ENCODE measurements around the gene DYNC1LI1. TPM values are rescaled to one million over a fixed set of nuclear protein-coding genes. Genes with fewer than 3 reads are reported as not detected.

Gene DYNC1LI1
- total RNA-seq, 3 donors from 2014 or later = 16.7 to 26.5 (median 19.9) TPM

DNA sequence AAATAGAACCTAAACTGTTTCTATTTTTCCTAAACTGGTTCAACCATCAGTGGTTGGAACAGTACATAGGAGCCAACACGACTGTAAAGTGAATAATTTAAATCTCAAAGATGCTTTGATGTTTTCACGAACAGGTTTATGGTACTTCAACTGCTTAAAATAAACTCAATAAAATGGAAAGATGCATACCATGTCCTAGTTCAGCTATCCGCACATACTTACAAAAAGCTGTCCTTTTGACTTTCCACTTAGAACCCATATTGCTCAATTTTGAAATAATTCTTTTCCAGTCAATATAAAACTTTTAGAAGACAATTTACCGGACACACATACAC is 68.9 kb downstream of the DYNC1LI1 start:
- Histone ChIP-seq H3K9me3 (no peaks in the 10 kb centered on the region), H3K4me1 (ENCODE audit: low read depth) (peaks cover 8% of the 10 kb centered on the region), H3K4me3 (peak overlapping the region; percentile 97), H3K36me3 (ENCODE audit: low read depth) (no peaks in the 10 kb centered on the region)
- no peak for DNase-seq
- ATAC-seq = no peak
- TF ChIP-seq, protein P1, sequence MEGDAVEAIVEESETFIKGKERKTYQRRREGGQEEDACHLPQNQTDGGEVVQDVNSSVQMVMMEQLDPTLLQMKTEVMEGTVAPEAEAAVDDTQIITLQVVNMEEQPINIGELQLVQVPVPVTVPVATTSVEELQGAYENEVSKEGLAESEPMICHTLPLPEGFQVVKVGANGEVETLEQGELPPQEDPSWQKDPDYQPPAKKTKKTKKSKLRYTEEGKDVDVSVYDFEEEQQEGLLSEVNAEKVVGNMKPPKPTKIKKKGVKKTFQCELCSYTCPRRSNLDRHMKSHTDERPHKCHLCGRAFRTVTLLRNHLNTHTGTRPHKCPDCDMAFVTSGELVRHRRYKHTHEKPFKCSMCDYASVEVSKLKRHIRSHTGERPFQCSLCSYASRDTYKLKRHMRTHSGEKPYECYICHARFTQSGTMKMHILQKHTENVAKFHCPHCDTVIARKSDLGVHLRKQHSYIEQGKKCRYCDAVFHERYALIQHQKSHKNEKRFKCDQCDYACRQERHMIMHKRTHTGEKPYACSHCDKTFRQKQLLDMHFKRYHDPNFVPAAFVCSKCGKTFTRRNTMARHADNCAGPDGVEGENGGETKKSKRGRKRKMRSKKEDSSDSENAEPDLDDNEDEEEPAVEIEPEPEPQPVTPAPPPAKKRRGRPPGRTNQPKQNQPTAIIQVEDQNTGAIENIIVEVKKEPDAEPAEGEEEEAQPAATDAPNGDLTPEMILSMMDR (IDR thresholded peaks at IDR 0.05) = no peak
- intact Hi-C loops (cut with DNase I, micrococcal nuclease) = loop anchor here in 1 of 2 donors (10.0 kb wide), 1 partner anchor 173 kb away; no protein-coding TSS in a partner anchor

DNA sequence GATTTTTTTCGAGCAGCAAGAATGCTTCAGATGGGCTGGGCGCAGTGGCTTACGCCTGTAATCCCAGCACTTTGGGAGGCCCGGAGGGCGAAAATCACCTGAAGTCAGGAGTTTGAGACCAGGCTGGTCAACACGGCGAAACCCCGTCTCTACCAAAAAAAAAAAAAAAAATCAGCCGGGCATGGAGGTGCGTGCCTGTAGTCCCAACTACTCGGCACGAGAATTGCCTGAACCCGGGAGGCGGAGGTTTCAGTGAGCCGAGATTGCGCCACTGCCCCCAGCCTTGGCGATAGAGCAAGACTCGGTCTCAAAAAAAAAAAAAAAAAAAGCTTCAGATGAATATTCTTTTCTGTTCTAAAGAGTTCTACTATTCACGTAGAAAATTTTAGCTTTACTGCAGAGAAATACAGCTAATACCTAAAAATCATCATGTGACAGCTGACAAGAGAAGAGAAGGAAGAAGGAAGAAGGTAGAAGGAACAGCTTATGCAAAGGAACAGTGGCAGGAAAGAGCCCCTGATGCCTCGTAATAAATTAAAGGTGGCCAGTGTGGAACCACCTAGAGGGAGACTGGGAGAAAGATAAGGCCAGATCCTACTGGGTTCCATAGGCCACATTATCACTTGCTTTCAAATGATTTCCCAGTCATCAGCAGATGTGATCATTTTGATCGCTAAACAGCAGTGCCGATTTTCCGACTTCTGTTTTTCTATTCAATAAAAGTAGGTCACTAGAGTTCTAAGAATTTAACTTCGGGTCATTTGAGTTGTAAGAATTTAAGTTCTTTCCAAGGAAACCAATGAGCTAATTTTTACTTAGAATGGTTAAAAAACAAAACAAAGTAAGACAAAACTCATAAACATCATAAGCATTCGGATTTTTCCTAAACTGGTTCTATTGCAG is 69.5 kb downstream of the DYNC1LI1 start:
- no peak for ATAC-seq
- H3K4me3 ChIP-seq = peak overlapping the region; percentile 2
- DNase-seq = no peak
- peaks cover 11% of the 10 kb centered on the region for H3K4me1 ChIP-seq (ENCODE audit: low read depth)
- no peaks in the 10 kb centered on the region for H3K9me3 ChIP-seq
- TF ChIP-seq, protein P1 (IDR thresholded peaks at IDR 0.05) = no peak
- no peaks in the 10 kb centered on the region for H3K36me3 ChIP-seq (ENCODE audit: low read depth)
- intact Hi-C loops (cut with DNase I, micrococcal nuclease) = loop anchor here in 1 of 2 donors (10.0 kb wide), 1 partner anchor 174 kb away; no protein-coding TSS in a partner anchor

DNA sequence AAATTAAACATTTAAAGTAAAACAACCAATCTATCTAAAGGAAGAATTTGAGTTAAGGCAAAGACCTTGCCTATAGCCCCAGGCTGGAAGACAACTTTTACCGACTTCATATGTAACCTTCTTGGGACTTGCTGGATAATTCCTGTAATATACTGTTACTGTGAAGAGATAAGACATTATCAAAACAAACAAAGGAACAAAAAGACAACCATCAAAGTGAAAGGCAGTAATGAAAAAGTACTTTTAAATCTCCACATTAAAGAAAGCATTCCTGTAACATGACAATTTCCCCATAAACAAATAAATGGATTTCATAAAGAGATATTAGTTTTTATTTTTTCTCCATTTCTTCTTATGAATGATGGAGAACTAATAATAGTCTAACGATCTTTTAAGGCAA is 70.4 kb downstream of the DYNC1LI1 start:
- H3K36me3 ChIP-seq (ENCODE audit: low read depth) = no peaks in the 10 kb centered on the region
- no peak overlapping the region for H3K4me3 ChIP-seq
- DNase-seq (no peak), ATAC-seq (no peak)
- H3K4me1 ChIP-seq (ENCODE audit: low read depth) = peaks cover 11% of the 10 kb centered on the region
- H3K9me3 ChIP-seq = no peaks in the 10 kb centered on the region
- intact Hi-C loops (cut with DNase I, micrococcal nuclease) = loop anchor here in 1 of 2 donors (10.0 kb wide), 1 partner anchor 175 kb away; no protein-coding TSS in a partner anchor
- TF ChIP-seq, protein P1 (IDR thresholded peaks at IDR 0.05) = no peak

DNA sequence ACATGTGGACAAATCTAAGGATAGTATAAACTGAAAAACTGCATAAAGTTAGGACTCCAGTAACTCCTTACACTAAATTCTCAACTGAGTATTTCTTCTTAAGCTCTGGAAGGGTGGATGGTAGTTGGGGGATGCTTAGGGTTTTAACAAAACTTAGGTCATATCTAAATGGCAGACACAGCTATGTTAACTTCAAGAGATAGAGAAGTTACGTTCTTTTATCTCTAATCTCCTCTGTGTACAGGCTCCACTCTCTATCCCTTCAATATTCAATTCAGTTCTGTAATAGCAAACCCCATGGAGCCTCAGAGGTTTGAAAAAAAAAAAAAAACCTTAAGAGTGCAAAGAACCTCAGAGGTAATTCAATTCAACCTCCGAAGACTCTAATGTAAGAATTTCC is 71.1 kb downstream of the DYNC1LI1 start:
- intact Hi-C loops (cut with DNase I, micrococcal nuclease) = no loop called here
- no peaks in the 10 kb centered on the region for H3K36me3 ChIP-seq (ENCODE audit: low read depth)
- ATAC-seq = no peak
- no peaks in the 10 kb centered on the region for H3K9me3 ChIP-seq
- H3K4me1 ChIP-seq (ENCODE audit: low read depth) = peaks cover 11% of the 10 kb centered on the region
- TF ChIP-seq, protein P1 (IDR thresholded peaks at IDR 0.05) = no peak
- H3K4me3 ChIP-seq = no peak overlapping the region
- DNase-seq = no peak

DNA sequence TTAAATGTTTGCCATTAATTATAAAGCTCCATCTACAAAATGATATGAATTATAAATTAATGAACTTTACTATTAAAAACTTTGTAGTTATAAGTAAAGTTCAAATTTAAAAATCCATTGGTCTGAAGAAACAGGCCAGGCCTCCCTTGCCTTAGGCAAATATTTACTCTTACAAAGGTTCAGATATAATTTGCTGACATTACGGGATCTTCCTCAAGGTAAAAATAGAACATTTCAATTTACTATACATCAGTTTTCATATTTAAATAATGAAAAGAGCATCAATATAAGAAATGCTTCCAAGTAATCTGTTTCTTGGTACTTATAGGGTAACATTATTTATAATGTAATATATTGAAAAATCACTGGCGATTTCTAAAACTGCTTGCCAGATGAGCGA is 71.7 kb downstream of the DYNC1LI1 start:
- Histone ChIP-seq H3K4me3 (no peak overlapping the region), H3K4me1 (ENCODE audit: low read depth) (peaks cover 11% of the 10 kb centered on the region), H3K9me3 (no peaks in the 10 kb centered on the region), H3K36me3 (ENCODE audit: low read depth) (no peaks in the 10 kb centered on the region)
- TF ChIP-seq, protein P1 (IDR thresholded peaks at IDR 0.05) = no peak
- intact Hi-C loops (cut with DNase I, micrococcal nuclease) = no loop called here
- ATAC-seq (no peak), DNase-seq (no peak)
